Mononuclear cell (primary cell): ENCODE data around the gene PAX3. TPM values are rescaled to one million over a fixed set of nuclear protein-coding genes. Genes with fewer than 3 reads are reported as not detected.

Experiments
- total RNA-seq: library from RNA; depleted of rRNA; stranded (reverse); fragments of >200 nt; gene quantifications from one replicate; pipeline ENCODE4 v1.2.3, GENCODE V29; 2012

The PAX3 gene
- total RNA-seq, 1 donor, result 0.21 TPM

Other genes with a start within 250 kb of the PAX3 start
- gene SGPP2, start 125.5 kb upstream of the PAX3 start, total RNA-seq, result 0.94 TPM